Measurements from ENCODE around the gene NSG1.
"Not testable (repeated sequence)": the region's sequence is repeated elsewhere in the genome, so short reads cannot be mapped to it uniquely, and the experiment has no call there.

The NSG1 gene

GRCh38 chr4:4437798-4438470, 51.0 kb downstream of the NSG1 start:
- DNase-seq, result no peak

GRCh38 chr4:4438891-4439290, 52.0 kb downstream of the NSG1 start:
- no peak for DNase-seq

- DNase-seq, result peak; percentile 18
Observed at GRCh38 chr4:4439782-4440181, 52.9 kb downstream of the NSG1 start.

GRCh38 chr4:4440333-4441061, 53.6 kb downstream of the NSG1 start:
- no peak for DNase-seq

- peak; percentile 78 for DNase-seq
Observed at GRCh38 chr4:4443821-4444220, 56.9 kb downstream of the NSG1 start.

- no peak for DNase-seq
Observed at GRCh38 chr4:4446434-4446833, 59.5 kb downstream of the NSG1 start.

GRCh38 chr4:4455210-4455865, 68.4 kb downstream of the NSG1 start:
- no peak for DNase-seq

GRCh38 chr4:4456351-4456750, 69.4 kb downstream of the NSG1 start:
- peak; percentile 40 for DNase-seq

GRCh38 chr4:4456816-4457578, 70.1 kb downstream of the NSG1 start:
- no peak for DNase-seq

- DNase-seq, result peak; percentile 70
Observed at GRCh38 chr4:4457803-4458553, 71.1 kb downstream of the NSG1 start.

- DNase-seq, result no peak
Observed at GRCh38 chr4:4459181-4459580, 72.3 kb downstream of the NSG1 start.

GRCh38 chr4:4460759-4461158, 73.9 kb downstream of the NSG1 start:
- no peak for DNase-seq

- DNase-seq, result no peak
Observed at GRCh38 chr4:4461178-4461577, 74.3 kb downstream of the NSG1 start.

- no peak for DNase-seq
Observed at GRCh38 chr4:4461850-4462249, 74.9 kb downstream of the NSG1 start.

- no peak for DNase-seq
Observed at GRCh38 chr4:4462970-4463369, 76.1 kb downstream of the NSG1 start.

GRCh38 chr4:4465238-4465637, 78.3 kb downstream of the NSG1 start:
- DNase-seq, result not testable (repeated sequence)
